T-cell (primary cell): ENCODE measurements around the gene MANSC4. TPM values are rescaled to one million over a fixed set of nuclear protein-coding genes. Genes with fewer than 3 reads are reported as not detected.

Experiments
- ATAC-seq, 4 experiments: fragments of 200-7000 bp in 3 of 4; fragments of 150-1000 bp in 1 of 4; cut with Tn5 transposase; replicated peaks in 1 of 4; 1 replicate in 3 of 4; 2 replicates in 1 of 4; pipeline ENCODE4 v1.10.0; 2021; ENCODE audit warnings: moderate library complexity in 3 of 4, mild to moderate bottlenecking in 2 of 4, moderate number of reproducible peaks in 1 of 4
- CTCF ChIA-PET, 2 donors: fragments of 300-600 bp; sonication (Branson Sonifier 250); formaldehyde crosslinking; loops; one replicate each; lab custom pipeline; 2022; ENCODE audit warnings: antibody characterized with exemption in 2 of 2; lab: Charles Lee
- POLR2A ChIA-PET, 2 donors: fragments of 300-600 bp; sonication (Branson Sonifier 250); formaldehyde crosslinking; loops; one replicate each; lab custom pipeline; 2022; ENCODE audit warnings: antibody characterized with exemption in 2 of 2; lab: Charles Lee
- DNase-seq, 35 experiments: peaks; one replicate each; pipeline versions ENCODE4 v3.0.0 to v3.0.0-alpha.2; 2013 to 2023
- H3K27ac ChIP-seq: one replicate; pipeline ENCODE4 v1.5.1; 2013; ENCODE audit warnings: low read length
- H3K27me3 ChIP-seq, 2 experiments: replicated peaks in 1 of 2; 1 replicate in 1 of 2; 2 replicates in 1 of 2; pipeline versions ENCODE4 v1.6.1 to v1.7.0; 2013; ENCODE audit warnings: low read length in 1 of 2, mixed read lengths in 1 of 2; ENCODE audit not compliant: control insufficient read depth in 2 of 2, insufficient read depth in 2 of 2; ENCODE audit errors: extremely low read depth in 1 of 2
- H3K36me3 ChIP-seq, 2 donors: 1 replicate in 1 of 2; 2 replicates in 1 of 2; pipeline versions ENCODE4 v1.6.1 to v1.7.0; 2013; ENCODE audit warnings: low read length in 1 of 2; ENCODE audit not compliant: control insufficient read depth in 2 of 2, insufficient read depth in 1 of 2; ENCODE audit errors: extremely low read depth in 1 of 2
- H3K4me1 ChIP-seq, 2 experiments: 1 replicate in 1 of 2; 2 replicates in 1 of 2; pipeline versions ENCODE4 v1.6.1 to v1.7.0; 2013; ENCODE audit warnings: low read length in 2 of 2, mixed read lengths in 1 of 2; ENCODE audit not compliant: insufficient read depth in 2 of 2, control insufficient read depth in 1 of 2; ENCODE audit errors: extremely low read depth in 1 of 2
- H3K4me3 ChIP-seq, 2 donors: 1 replicate in 1 of 2; 2 replicates in 1 of 2; pipeline versions ENCODE4 v1.5.1 to v1.7.0; 2013; ENCODE audit warnings: mild to moderate bottlenecking in 2 of 2, low read length in 1 of 2, moderate library complexity in 1 of 2; ENCODE audit not compliant: control insufficient read depth in 1 of 2; ENCODE audit errors: extremely low read depth in 1 of 2
- H3K9me3 ChIP-seq: 2 replicates; pipeline ENCODE4 v1.7.0; 2013
- H3K27ac Mint-ChIP-seq, 2 donors: one replicate each; pipeline ENCODE4 v1.8.0; 2020 to 2021; ENCODE audit warnings: mild to moderate bottlenecking in 2 of 2, mixed read lengths in 2 of 2
- H3K27me3 Mint-ChIP-seq, 2 donors: one replicate each; pipeline ENCODE4 v1.8.0; 2021 to 2022; ENCODE audit warnings: mixed read lengths in 2 of 2
- H3K36me3 Mint-ChIP-seq: one replicate; pipeline ENCODE4 v1.8.0; 2021; ENCODE audit warnings: mixed read lengths
- H3K4me1 Mint-ChIP-seq, 3 donors: one replicate each; pipeline ENCODE4 v1.8.0; 2020 to 2022; ENCODE audit warnings: mixed read lengths in 3 of 3, mild to moderate bottlenecking in 1 of 3
- H3K4me3 Mint-ChIP-seq, 3 donors: one replicate each; pipeline ENCODE4 v1.8.0; 2020 to 2022; ENCODE audit warnings: mild to moderate bottlenecking in 3 of 3, mixed read lengths in 3 of 3, moderate library complexity in 3 of 3
- H3K9me3 Mint-ChIP-seq, 3 donors: one replicate each; pipeline ENCODE4 v1.8.0; 2020 to 2022; ENCODE audit warnings: mixed read lengths in 3 of 3
- WGBS: methylation state at CpG from one replicate; pipeline ENCODE4 v1.1.5; 2013; ENCODE audit warnings: missing lambda C conversion rate; ENCODE audit not compliant: insufficient coverage; 5-methylcytosine and 5-hydroxymethylcytosine counted together
- total RNA-seq, 35 experiments: library from RNA in 6 of 35; stranded (reverse) in 6 of 35; fragments of 120-200 nt in 1 of 35; gene quantifications; one replicate each; pipeline versions ENCODE4 v1.2.1 to v1.2.4 and lab custom pipeline; 2013 to 2026

Gene MANSC4
- total RNA-seq, 5 donors from 2014 or later (not counting 1 experiment from before 2014, with no cell fraction given): not detected

DNA sequence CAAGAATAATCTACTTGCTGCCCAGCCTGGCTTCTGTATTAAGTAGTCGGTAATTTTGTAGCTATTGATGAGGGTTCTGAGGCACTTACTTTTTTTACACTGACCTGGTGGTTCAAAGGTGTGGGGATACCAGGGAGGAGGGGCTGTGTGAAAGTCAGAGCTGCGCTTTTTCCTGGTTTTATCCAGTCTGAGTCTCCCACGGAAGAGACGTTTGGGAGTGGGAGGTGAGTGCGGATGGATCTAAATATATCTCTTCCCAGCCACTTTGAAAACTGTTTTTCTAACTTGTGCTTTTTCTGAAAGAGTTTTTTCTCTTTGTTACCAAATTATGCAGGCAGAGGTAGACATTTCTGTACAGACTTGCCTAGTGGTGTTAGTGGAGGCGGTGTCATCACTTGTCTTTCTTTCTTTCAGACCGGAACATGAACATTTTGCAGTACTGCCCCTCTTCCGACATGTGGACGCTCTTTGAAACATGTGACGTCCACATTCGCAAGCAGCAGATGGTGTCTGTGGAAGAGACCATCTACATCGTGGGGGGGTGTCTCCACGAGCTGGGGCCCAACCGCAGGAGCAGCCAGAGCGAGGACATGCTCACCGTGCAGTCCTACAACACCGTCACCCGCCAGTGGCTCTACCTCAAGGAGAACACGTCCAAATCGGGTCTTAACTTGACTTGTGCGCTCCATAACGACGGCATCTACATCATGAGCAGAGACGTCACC is 17.4 kb upstream of the MANSC4 start:
- ATAC-seq (no peak), DNase-seq (no peak)
- CTCF ChIA-PET: no interaction called here
- Mint-ChIP-seq H3K27me3 (no peaks in the 10 kb centered on the region), H3K27ac (no peak overlapping the region), H3K4me1 (peaks cover 16 to 30% (median 22%) of the 10 kb centered on the region in 3 donors), H3K4me3 (no peak overlapping the region), H3K9me3 (no peaks in the 10 kb centered on the region), H3K36me3 (peaks cover 43% of the 10 kb centered on the region)
- POLR2A ChIA-PET: no interaction called here
- no peak overlapping the region for H3K4me3 ChIP-seq
- peaks cover 9 to 12% of the 10 kb centered on the region in 2 experiments for H3K4me1 ChIP-seq
- peaks cover 4 to 35% of the 10 kb centered on the region in 2 donors for H3K36me3 ChIP-seq
- 99% methylated on average over 20 of the region's 24 CpGs for WGBS
- no peaks in the 10 kb centered on the region for H3K9me3 ChIP-seq
- H3K27me3 ChIP-seq: no peaks in the 10 kb centered on the region
- H3K27ac ChIP-seq: no peak overlapping the region

DNA sequence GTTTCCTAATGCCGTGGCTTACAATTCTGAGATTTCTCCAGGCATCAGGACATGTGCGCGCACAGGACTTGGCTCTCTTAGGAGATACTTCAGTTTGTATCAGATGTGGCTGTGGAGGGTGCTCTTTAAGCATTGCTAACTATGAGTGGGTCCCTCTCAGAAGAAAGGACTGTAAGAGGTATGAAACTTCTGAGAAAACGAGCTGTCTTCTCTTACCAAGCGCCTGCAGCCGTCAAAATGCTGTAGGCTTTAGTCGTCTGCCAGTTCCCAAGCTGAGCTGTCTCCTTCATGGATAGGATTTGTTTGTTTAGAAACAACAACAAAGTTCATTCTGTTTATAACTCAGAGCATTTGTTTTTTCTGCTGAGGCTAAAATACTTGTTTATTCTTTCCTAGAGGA is 16.1 kb upstream of the MANSC4 start:
- Mint-ChIP-seq H3K4me1 (peaks cover 11 to 17% (median 12%) of the 10 kb centered on the region in 3 donors), H3K27ac (peak overlapping the region in 1 of 2 donors; percentile 16), H3K36me3 (peaks cover 54% of the 10 kb centered on the region), H3K9me3 (no peaks in the 10 kb centered on the region), H3K4me3 (no peak overlapping the region), H3K27me3 (no peaks in the 10 kb centered on the region)
- H3K4me1 ChIP-seq: peaks cover 5% of the 10 kb centered on the region in 2 experiments
- H3K4me3 ChIP-seq: no peak overlapping the region
- H3K36me3 ChIP-seq: peaks cover 7 to 46% of the 10 kb centered on the region in 2 donors
- 100% methylated on average over 3 of the region's 7 CpGs for WGBS
- DNase-seq: no peak
- no peak overlapping the region for H3K27ac ChIP-seq
- ATAC-seq: no peak
- ChIA-PET POLR2A (no interaction called here), CTCF (no interaction called here)
- no peaks in the 10 kb centered on the region for H3K9me3 ChIP-seq
- no peaks in the 10 kb centered on the region for H3K27me3 ChIP-seq

GRCh38 chr12:27794818-27795584 is 15.0 kb upstream of the MANSC4 start:
- ATAC-seq (no peak), DNase-seq (no peak)
- peaks cover 7 to 52% of the 10 kb centered on the region in 2 donors for H3K36me3 ChIP-seq
- Mint-ChIP-seq H3K4me1 (peaks cover under 1 to 7% (median 2%) of the 10 kb centered on the region in 3 donors), H3K4me3 (no peak overlapping the region), H3K27me3 (no peaks in the 10 kb centered on the region), H3K9me3 (no peaks in the 10 kb centered on the region), H3K36me3 (peaks cover 57% of the 10 kb centered on the region), H3K27ac (peak overlapping the region; percentile 58 to 74)
- no peak overlapping the region for H3K27ac ChIP-seq
- H3K4me3 ChIP-seq: no peak overlapping the region
- H3K4me1 ChIP-seq: no peaks in the 10 kb centered on the region
- no peaks in the 10 kb centered on the region for H3K9me3 ChIP-seq
- WGBS: 75% methylated on average over 2 of the region's 6 CpGs
- ChIA-PET POLR2A (interaction anchor here in 1 of 2 donors (0.7 kb wide), 1 partner anchor 1128 kb away, joined by 3 read pairs; no protein-coding TSS in a partner anchor), CTCF (interaction anchor here in 1 of 2 donors (0.6 kb wide), 1 partner anchor 13 kb away, joined by 4 read pairs; no protein-coding TSS in a partner anchor)
- H3K27me3 ChIP-seq: no peaks in the 10 kb centered on the region

GRCh38 chr12:27790179-27790578 is 10.1 kb upstream of the MANSC4 start:
- no peak overlapping the region for H3K4me3 ChIP-seq
- H3K9me3 Mint-ChIP-seq: no peaks in the 10 kb centered on the region
- H3K36me3 Mint-ChIP-seq: peaks cover 44% of the 10 kb centered on the region
- no peaks in the 10 kb centered on the region for H3K4me1 ChIP-seq
- POLR2A ChIA-PET: no interaction called here
- no peaks in the 10 kb centered on the region for H3K9me3 ChIP-seq
- no peak for ATAC-seq
- H3K36me3 ChIP-seq: peaks cover 6 to 36% of the 10 kb centered on the region in 2 donors
- H3K4me3 Mint-ChIP-seq: no peak overlapping the region
- H3K27ac Mint-ChIP-seq: no peak overlapping the region
- DNase-seq: no peak
- peaks cover 17 to 41% (median 22%) of the 10 kb centered on the region in 3 donors for H3K4me1 Mint-ChIP-seq
- no peaks in the 10 kb centered on the region for H3K27me3 Mint-ChIP-seq
- H3K27ac ChIP-seq: no peak overlapping the region
- H3K27me3 ChIP-seq: no peaks in the 10 kb centered on the region
- CTCF ChIA-PET: interaction anchor here in 1 of 2 donors (0.9 kb wide), 1 partner anchor 631 kb away, joined by 11 read pairs; no protein-coding TSS in a partner anchor
- WGBS: no CpG with 5 or more reads among the region's 2 CpGs

DNA sequence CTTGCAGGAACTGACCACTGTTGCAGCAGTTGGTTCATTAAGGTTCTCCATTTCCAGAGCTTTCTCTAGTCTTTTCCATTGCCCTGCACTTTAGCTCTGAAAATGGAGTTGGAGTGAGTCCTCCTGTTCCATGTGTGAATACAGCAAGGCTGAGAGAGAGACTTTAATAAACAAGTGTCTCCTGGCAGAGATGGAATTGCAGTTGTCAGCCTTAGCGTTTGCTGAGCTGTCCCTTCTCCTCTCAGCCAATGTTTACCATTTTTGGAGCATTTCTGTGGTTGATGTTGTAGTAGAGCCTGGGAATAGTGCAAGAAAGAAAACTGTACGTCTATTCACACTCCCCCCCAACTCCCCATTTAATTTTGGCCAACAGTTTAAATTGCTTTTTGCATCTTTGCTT is 7.5 kb upstream of the MANSC4 start:
- ATAC-seq: no peak
- DNase-seq: no peak
- ChIA-PET CTCF (interaction anchor here (0.6 to 1.3 kb wide), 4 partner anchors 18 to 54 kb away, joined by 3 to 5 read pairs (median 4); no protein-coding TSS in a partner anchor), POLR2A (interaction anchor here in 1 of 2 donors (0.7 kb wide), 1 partner anchor 1327 kb away, joined by 6 read pairs; no protein-coding TSS in a partner anchor)
- Histone ChIP-seq H3K4me1 (peaks cover 2 to 3% of the 10 kb centered on the region in 2 experiments), H3K27ac (no peak overlapping the region), H3K27me3 (no peaks in the 10 kb centered on the region), H3K36me3 (peaks cover 4 to 21% of the 10 kb centered on the region in 2 donors), H3K4me3 (no peak overlapping the region), H3K9me3 (no peaks in the 10 kb centered on the region)
- Mint-ChIP-seq H3K36me3 (peaks cover 35% of the 10 kb centered on the region), H3K4me3 (no peak overlapping the region), H3K4me1 (peaks cover 36 to 48% (median 36%) of the 10 kb centered on the region in 3 donors), H3K27me3 (no peaks in the 10 kb centered on the region), H3K9me3 (no peaks in the 10 kb centered on the region), H3K27ac (no peak overlapping the region)
- no CpG with 5 or more reads among the region's 2 CpGs for WGBS

- no peak overlapping the region for H3K4me3 Mint-ChIP-seq
- ATAC-seq: no peak
- DNase-seq: no peak
- Histone ChIP-seq H3K36me3 (peaks cover 0 to 8% of the 10 kb centered on the region in 2 donors), H3K4me3 (no peak overlapping the region), H3K9me3 (no peaks in the 10 kb centered on the region), H3K27ac (no peak overlapping the region), H3K4me1 (peaks cover 8 to 15% of the 10 kb centered on the region in 2 experiments), H3K27me3 (no peaks in the 10 kb centered on the region)
- no CpG with 5 or more reads among the region's 3 CpGs for WGBS
- ChIA-PET POLR2A (no interaction called here), CTCF (no interaction called here)
- H3K27me3 Mint-ChIP-seq: no peaks in the 10 kb centered on the region
- no peaks in the 10 kb centered on the region for H3K9me3 Mint-ChIP-seq
- no peak overlapping the region for H3K27ac Mint-ChIP-seq
- peaks cover 32% of the 10 kb centered on the region for H3K36me3 Mint-ChIP-seq
- H3K4me1 Mint-ChIP-seq: peaks cover 52 to 64% (median 52%) of the 10 kb centered on the region in 3 donors
Observed at GRCh38 chr12:27785882-27786570, 6.0 kb upstream of the MANSC4 start.
